IPS DF 6.9 (cell line): ENCODE data around the gene THSD4.

Experiments
- DNase-seq: peaks from one replicate; pipeline ENCODE4 v3.0.0-alpha.2; 2013; ENCODE audit warnings: low read depth, low spot score
- H3K27ac ChIP-seq: one replicate; pipeline ENCODE4 v1.5.1; 2013; ENCODE audit warnings: low read length, control low read depth
- H3K27me3 ChIP-seq: 2 replicates; pipeline ENCODE4 v1.6.1; 2013; ENCODE audit warnings: mild to moderate bottlenecking, low read length; ENCODE audit not compliant: control insufficient read depth, insufficient read depth
- H3K36me3 ChIP-seq: 2 replicates; pipeline ENCODE4 v1.6.1; 2013; ENCODE audit warnings: low read length; ENCODE audit not compliant: control insufficient read depth, insufficient read depth
- H3K4me1 ChIP-seq: 2 replicates; pipeline ENCODE4 v1.6.1; 2013; ENCODE audit warnings: low read length; ENCODE audit not compliant: control insufficient read depth, insufficient read depth
- H3K4me3 ChIP-seq: 2 replicates; pipeline ENCODE4 v1.5.1; 2013; ENCODE audit warnings: mild to moderate bottlenecking, low read length
- H3K9me3 ChIP-seq: 2 replicates; pipeline ENCODE4 v1.6.1; 2013; ENCODE audit warnings: low read length, inconsistent platforms; ENCODE audit not compliant: control insufficient read depth, insufficient read depth
- WGBS: extraction: QIAGEN DNeasy Blood & Tissue Kit; methylation state at CpG from one replicate; pipeline ENCODE4 v1.1.7; 2013; ENCODE audit warnings: mixed read lengths, missing lambda C conversion rate; ENCODE audit not compliant: insufficient read length, insufficient coverage; 5-methylcytosine and 5-hydroxymethylcytosine counted together

The THSD4 gene

DNA sequence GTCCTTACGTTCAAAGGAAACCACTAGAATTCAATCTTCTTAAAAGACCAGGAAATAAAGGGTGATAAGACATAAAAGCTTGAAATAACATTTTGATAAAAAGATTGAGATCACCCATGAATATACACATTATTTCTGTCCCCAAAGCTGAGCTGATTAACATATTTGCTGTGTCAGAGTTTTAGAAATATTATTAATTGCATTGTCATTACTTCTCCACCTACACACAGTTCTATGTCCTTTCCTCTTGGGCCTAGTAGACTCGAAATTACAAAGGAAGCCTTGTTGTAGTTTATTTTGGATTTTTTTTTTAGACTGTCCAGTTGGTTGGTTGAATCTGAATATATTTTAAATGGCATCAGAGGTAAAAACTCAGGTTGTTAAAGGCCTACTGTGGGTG is 614.0 kb downstream of the THSD4 start:
- no peak overlapping the region for H3K4me3 ChIP-seq
- no CpG with 5 or more reads among the region's 2 CpGs for WGBS
- H3K36me3 ChIP-seq = no peaks in the 10 kb centered on the region
- DNase-seq = no peak
- H3K4me1 ChIP-seq = no peaks in the 10 kb centered on the region
- H3K27me3 ChIP-seq = no peaks in the 10 kb centered on the region
- no peaks in the 10 kb centered on the region for H3K9me3 ChIP-seq
- no peak overlapping the region for H3K27ac ChIP-seq

GRCh38 chr15:71730277-71731144 is 615.2 kb downstream of the THSD4 start:
- Histone ChIP-seq H3K27me3 (no peaks in the 10 kb centered on the region), H3K36me3 (no peaks in the 10 kb centered on the region), H3K4me3 (no peak overlapping the region), H3K4me1 (no peaks in the 10 kb centered on the region), H3K9me3 (no peaks in the 10 kb centered on the region), H3K27ac (no peak overlapping the region)
- DNase-seq = no peak
- no CpG with 5 or more reads among the region's 15 CpGs for WGBS

GRCh38 chr15:71732636-71733035 is 617.4 kb downstream of the THSD4 start:
- no peaks in the 10 kb centered on the region for H3K36me3 ChIP-seq
- no CpG with 5 or more reads among the region's 2 CpGs for WGBS
- no peak for DNase-seq
- no peaks in the 10 kb centered on the region for H3K9me3 ChIP-seq
- H3K27ac ChIP-seq = no peak overlapping the region
- no peaks in the 10 kb centered on the region for H3K4me1 ChIP-seq
- no peak overlapping the region for H3K4me3 ChIP-seq
- no peaks in the 10 kb centered on the region for H3K27me3 ChIP-seq

GRCh38 chr15:71733122-71733521 is 617.9 kb downstream of the THSD4 start:
- no peaks in the 10 kb centered on the region for H3K27me3 ChIP-seq
- no peaks in the 10 kb centered on the region for H3K4me1 ChIP-seq
- no peak for DNase-seq
- H3K4me3 ChIP-seq = no peak overlapping the region
- H3K27ac ChIP-seq = no peak overlapping the region
- H3K36me3 ChIP-seq = no peaks in the 10 kb centered on the region
- no peaks in the 10 kb centered on the region for H3K9me3 ChIP-seq
- no CpG with 5 or more reads among the region's 1 CpG for WGBS

DNA sequence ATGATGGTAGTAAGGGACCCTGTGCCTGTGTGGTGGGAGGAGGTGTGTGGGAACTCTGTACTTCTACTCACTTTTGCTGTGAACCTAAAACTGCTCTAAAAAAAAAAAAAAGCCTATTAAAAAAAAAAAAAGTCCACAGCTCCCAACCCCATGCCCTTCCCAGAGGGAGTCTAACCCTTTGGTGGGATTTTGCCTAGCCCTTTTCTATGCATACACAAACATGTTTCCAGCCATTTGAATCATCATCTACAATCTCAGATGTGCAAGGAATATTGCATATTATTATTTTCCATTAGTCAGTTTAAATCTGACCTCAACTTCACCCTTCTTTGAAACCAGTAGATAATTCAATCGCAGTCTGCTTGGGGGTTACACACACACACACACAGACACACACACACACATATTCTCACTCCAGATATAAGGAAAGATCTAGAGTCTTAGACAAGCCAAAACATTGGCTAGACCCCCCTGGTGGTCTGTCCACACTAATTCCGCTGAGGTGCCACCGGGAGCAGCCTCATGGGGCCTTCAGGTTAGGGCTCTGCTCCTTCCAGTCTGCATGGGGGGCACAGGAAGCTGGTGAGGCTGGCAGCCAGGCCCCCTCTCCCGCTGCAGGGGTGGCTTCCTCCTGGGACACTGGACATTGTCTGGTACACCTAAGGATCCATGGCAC is 619.6 kb downstream of the THSD4 start:
- no peaks in the 10 kb centered on the region for H3K36me3 ChIP-seq
- no peak overlapping the region for H3K4me3 ChIP-seq
- WGBS = no CpG with 5 or more reads among the region's 4 CpGs
- H3K27ac ChIP-seq = no peak overlapping the region
- no peak for DNase-seq
- H3K4me1 ChIP-seq = no peaks in the 10 kb centered on the region
- H3K27me3 ChIP-seq = no peaks in the 10 kb centered on the region
- no peaks in the 10 kb centered on the region for H3K9me3 ChIP-seq

DNA sequence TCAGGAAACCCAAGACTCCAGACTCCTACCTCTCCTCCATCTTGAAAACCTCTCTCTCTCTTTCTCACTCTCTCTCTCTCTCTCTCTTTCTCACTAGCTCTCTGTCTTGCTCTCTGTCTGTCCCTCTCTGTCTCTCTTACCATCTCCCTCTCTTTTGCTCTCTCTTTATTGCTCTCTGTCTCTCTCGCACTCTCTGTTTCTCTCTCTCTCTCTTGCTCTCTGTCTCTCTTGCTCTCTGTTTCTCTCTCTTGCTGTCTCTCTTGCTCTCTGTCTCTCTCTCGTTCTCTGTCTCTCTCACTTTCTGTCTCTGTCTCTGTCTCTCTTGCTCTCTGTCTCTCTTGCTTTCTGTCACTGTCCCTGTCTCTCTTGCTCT is 620.1 kb downstream of the THSD4 start:
- H3K27me3 ChIP-seq = no peaks in the 10 kb centered on the region
- DNase-seq = no peak
- H3K27ac ChIP-seq = no peak overlapping the region
- H3K9me3 ChIP-seq = no peaks in the 10 kb centered on the region
- no CpG with 5 or more reads among the region's 2 CpGs for WGBS
- H3K4me3 ChIP-seq = no peak overlapping the region
- H3K36me3 ChIP-seq = no peaks in the 10 kb centered on the region
- H3K4me1 ChIP-seq = no peaks in the 10 kb centered on the region

DNA sequence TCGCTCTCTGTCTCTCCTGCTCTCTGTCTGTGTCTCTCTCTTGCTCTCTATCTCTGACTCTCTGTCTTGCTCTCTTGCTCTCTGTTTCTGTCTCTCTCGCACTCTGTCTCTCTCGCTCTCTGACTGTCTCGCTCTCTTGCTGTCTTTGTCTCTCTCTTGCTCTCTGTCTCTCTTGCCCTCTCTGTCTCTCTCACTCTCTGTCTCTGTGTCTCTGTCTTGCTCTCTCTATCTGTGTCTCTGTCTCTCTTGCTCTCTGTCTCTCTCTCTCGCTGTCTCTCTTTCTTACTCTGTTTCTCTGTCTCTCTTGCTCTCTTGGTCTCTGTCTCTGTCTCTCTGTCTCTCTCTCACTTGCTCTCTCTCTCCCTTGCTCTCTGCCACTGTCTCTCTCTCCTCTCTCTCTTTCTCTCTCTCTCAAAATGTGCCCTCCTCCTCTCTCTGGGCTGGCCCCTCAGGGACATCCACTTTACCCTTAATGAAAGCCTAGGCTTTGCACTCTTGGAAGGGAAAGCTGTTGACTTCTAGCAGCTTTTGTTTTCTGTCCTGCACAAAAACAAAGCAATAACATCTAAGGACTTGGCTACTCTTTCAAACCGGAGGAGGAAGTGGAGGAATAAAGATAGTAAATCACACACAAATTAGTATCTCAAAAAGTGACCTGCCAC is 621.1 kb downstream of the THSD4 start:
- Histone ChIP-seq H3K36me3 (no peaks in the 10 kb centered on the region), H3K27me3 (no peaks in the 10 kb centered on the region), H3K4me3 (no peak overlapping the region), H3K4me1 (no peaks in the 10 kb centered on the region), H3K27ac (no peak overlapping the region), H3K9me3 (no peaks in the 10 kb centered on the region)
- no peak for DNase-seq
- no CpG with 5 or more reads among the region's 6 CpGs for WGBS

DNA sequence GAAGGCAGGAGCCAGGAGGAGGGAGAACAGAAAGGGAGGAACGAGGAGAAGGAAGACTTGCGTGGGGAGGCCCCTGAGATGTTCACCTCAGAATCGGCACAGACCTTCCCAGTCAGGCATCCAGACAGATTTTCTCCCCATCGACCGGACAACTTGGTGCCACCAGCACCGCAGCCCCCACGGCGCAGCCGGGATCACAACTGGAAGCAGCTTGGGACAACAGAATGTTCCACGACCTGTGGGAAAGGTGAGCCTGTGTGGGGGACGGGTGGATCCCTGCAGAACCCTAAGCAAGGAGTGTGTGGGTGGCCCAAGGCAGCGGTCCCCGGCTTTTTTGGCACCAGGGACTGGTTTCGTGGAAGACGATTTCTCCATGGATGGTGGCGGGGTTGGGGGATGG is 622.5 kb downstream of the THSD4 start:
- H3K27ac ChIP-seq = no peak overlapping the region

GRCh38 chr15:71739355-71739754 is 624.1 kb downstream of the THSD4 start:
- Histone ChIP-seq H3K4me3 (no peak overlapping the region), H3K4me1 (no peaks in the 10 kb centered on the region), H3K9me3 (no peaks in the 10 kb centered on the region), H3K27me3 (no peaks in the 10 kb centered on the region), H3K36me3 (no peaks in the 10 kb centered on the region), H3K27ac (no peak overlapping the region)
- no CpG with 5 or more reads among the region's 1 CpG for WGBS
- DNase-seq = no peak

More for the DNA sequence above, 622.5 kb downstream of the THSD4 start:
- H3K27me3 ChIP-seq = no peaks in the 10 kb centered on the region
- H3K4me1 ChIP-seq = no peaks in the 10 kb centered on the region
- H3K4me3 ChIP-seq = no peak overlapping the region
- no peaks in the 10 kb centered on the region for H3K9me3 ChIP-seq
- WGBS = no CpG with 5 or more reads among the region's 16 CpGs
- no peaks in the 10 kb centered on the region for H3K36me3 ChIP-seq
- DNase-seq = no peak

GRCh38 chr15:71742964-71743363 is 627.7 kb downstream of the THSD4 start:
- H3K27me3 ChIP-seq = no peaks in the 10 kb centered on the region
- no peaks in the 10 kb centered on the region for H3K9me3 ChIP-seq
- H3K36me3 ChIP-seq = no peaks in the 10 kb centered on the region
- WGBS = no CpG with 5 or more reads among the region's 5 CpGs
- H3K4me1 ChIP-seq = no peaks in the 10 kb centered on the region
- DNase-seq = no peak
- H3K27ac ChIP-seq = no peak overlapping the region
- no peak overlapping the region for H3K4me3 ChIP-seq
